HepG2 (cell line): Measurements from ENCODE around the gene PDP2. TPM values are rescaled to one million over a fixed set of nuclear protein-coding genes. Genes with fewer than 3 reads are reported as not detected.

Source experiments
- AGO1 ChIP-seq: fragments of 200-400 bp; formaldehyde crosslinking; IDR thresholded peaks from 2 replicates; pipeline ENCODE4 v1.6.1; 2017; ENCODE audit warnings: mild to moderate bottlenecking, low read depth, low read length, moderate library complexity; ENCODE audit not compliant: poor library complexity, severe bottlenecking
- AHR ChIP-seq: IDR thresholded peaks from 2 replicates; pipeline ENCODE4 v1.6.1; 2018; ENCODE audit warnings: missing genetic modification reagents, missing compliant biosample characterization
- ELF1 ChIP-seq: sonication (generic); formaldehyde crosslinking; IDR thresholded peaks from 2 replicates; pipeline ENCODE4 v1.4.0; 2020; ENCODE audit warnings: missing genetic modification reagents
- GMEB2 ChIP-seq: IDR thresholded peaks from 2 replicates; pipeline ENCODE4 v1.6.1; 2016; ENCODE audit warnings: missing biosample characterization, missing genetic modification reagents, low read depth
- KDM6A ChIP-seq: IDR thresholded peaks from 2 replicates; pipeline ENCODE4 v1.6.1; 2016; ENCODE audit warnings: low read depth
- NCOA2 ChIP-seq: sonication (generic); formaldehyde crosslinking; IDR thresholded peaks from 2 replicates; pipeline ENCODE4 v1.8.0; 2022; ENCODE audit warnings: inconsistent platforms
- PAWR ChIP-seq: sonication (generic); formaldehyde crosslinking; IDR thresholded peaks from 2 replicates; pipeline ENCODE4 v1.4.0; 2020; ENCODE audit warnings: missing genetic modification reagents, mild to moderate bottlenecking, borderline replicate concordance
- PITX1 ChIP-seq: sonication (generic); formaldehyde crosslinking; IDR thresholded peaks from 2 replicates; pipeline ENCODE4 v1.5.1; 2020; ENCODE audit warnings: mild to moderate bottlenecking, missing genetic modification reagents
- TBX2 ChIP-seq: sonication (generic); formaldehyde crosslinking; IDR thresholded peaks from 2 replicates; pipeline ENCODE4 v1.5.0; 2020; ENCODE audit warnings: missing genetic modification reagents, mild to moderate bottlenecking, borderline replicate concordance
- TEAD3 ChIP-seq: optimal IDR thresholded peaks from 2 replicates; pipeline ENCODE3; 2016; ENCODE audit warnings: borderline replicate concordance
- TRAFD1 ChIP-seq: sonication (generic); formaldehyde crosslinking; IDR thresholded peaks from 2 replicates; pipeline ENCODE4 v1.5.1; 2020; ENCODE audit warnings: missing genetic modification reagents, mild to moderate bottlenecking, borderline replicate concordance
- ZHX1 ChIP-seq: sonication (generic); formaldehyde crosslinking; IDR thresholded peaks from 2 replicates; pipeline ENCODE4 v1.8.1; 2022; ENCODE audit warnings: low read depth, mild to moderate bottlenecking, missing genetic modification reagents
- ZMAT5 ChIP-seq: sonication (generic); formaldehyde crosslinking; IDR thresholded peaks from 2 replicates; pipeline ENCODE4 v1.5.0; 2020; ENCODE audit warnings: mild to moderate bottlenecking, low read depth, missing genetic modification reagents, borderline replicate concordance
- ZNF12 ChIP-seq: sonication (generic); formaldehyde crosslinking; IDR thresholded peaks from 2 replicates; pipeline ENCODE4 v1.5.0; 2020; ENCODE audit warnings: missing genetic modification reagents
- ZNF143 ChIP-seq: sonication (generic); formaldehyde crosslinking; IDR thresholded peaks from 2 replicates; pipeline ENCODE4 v1.4.0; 2020; ENCODE audit warnings: missing genetic modification reagents
- ZNF260 ChIP-seq: sonication (generic); formaldehyde crosslinking; IDR thresholded peaks from 2 replicates; pipeline ENCODE4 v1.4.0; 2020; ENCODE audit warnings: missing genetic modification reagents, low read depth, mild to moderate bottlenecking, borderline replicate concordance
- ZNF275 ChIP-seq: sonication (generic); formaldehyde crosslinking; IDR thresholded peaks from 2 replicates; pipeline ENCODE4 v1.8.0; 2022; ENCODE audit warnings: missing genetic modification reagents, mild to moderate bottlenecking, inconsistent platforms, borderline replicate concordance
- ZNF326 ChIP-seq: sonication (generic); formaldehyde crosslinking; IDR thresholded peaks from 2 replicates; pipeline ENCODE4 v1.4.0; 2020; ENCODE audit warnings: missing genetic modification reagents, borderline replicate concordance
- ZNF337 ChIP-seq: sonication (generic); formaldehyde crosslinking; IDR thresholded peaks from 2 replicates; pipeline ENCODE4 v1.5.1; 2020; ENCODE audit warnings: missing genetic modification reagents, low read depth, mild to moderate bottlenecking, borderline replicate concordance
- ZNF451 ChIP-seq: sonication (generic); formaldehyde crosslinking; IDR thresholded peaks from 2 replicates; pipeline ENCODE4 v1.5.0; 2020; ENCODE audit warnings: mild to moderate bottlenecking, missing genetic modification reagents
- ZNF530 ChIP-seq: sonication (generic); formaldehyde crosslinking; IDR thresholded peaks from 2 replicates; pipeline ENCODE4 v1.5.0; 2020; ENCODE audit warnings: low read depth, mild to moderate bottlenecking, missing genetic modification reagents
- ZNF768 ChIP-seq: sonication (generic); formaldehyde crosslinking; IDR thresholded peaks from 2 replicates; pipeline ENCODE4 v1.4.0; 2020; ENCODE audit warnings: missing genetic modification reagents
- polyA plus RNA-seq, 8 experiments: library from polyadenylated mRNA; depleted of rRNA in 3 of 8; stranded (reverse) in 7 of 8; unstranded in 1 of 8; fragments of >200 nt; fragmentation: Illumina TruSeq in 4 of 8; extraction: Trizol in 4 of 8; gene quantifications; 2 replicates each; pipeline versions ENCODE4 v1.2.1 to v1.2.3, GENCODE V29; 2011 to 2016; ENCODE audit warnings: low read depth in 4 of 8, missing spikeins in 1 of 8, mixed read lengths in 1 of 8; ENCODE audit not compliant: insufficient read depth in 1 of 8
- total RNA-seq, 5 experiments: library from RNA; depleted of rRNA; stranded (reverse); fragments of >200 nt; fragmentation: Illumina TruSeq; extraction: Trizol; gene quantifications; 2 replicates each; pipeline ENCODE4 v1.2.3, GENCODE V29; 2016; ENCODE audit warnings: low read depth in 1 of 5

The PDP2 gene
- total and polyA plus RNA-seq, 2 of the 13 experiments (the other 11 are each of a cell fraction or from before 2014, with no cell fraction given), result 12.8 to 15.8 TPM

GRCh38 chr16:66905633-66906539, 25.6 kb downstream of the PDP2 start (continued):
- TF ChIP-seq ZNF530 (CRISPR knock-in tag), result no peak
- no peak for TF ChIP-seq PAWR
- no peak for TF ChIP-seq AGO1
- no peak for TF ChIP-seq ZHX1 (CRISPR knock-in tag)
- TF ChIP-seq ZNF275, result peak; percentile 92; the same call in 1 of the 2 replicates
- TF ChIP-seq ZNF326 (CRISPR knock-in tag), result no peak
- peak; percentile 84 for TF ChIP-seq NCOA2
- TF ChIP-seq ZNF768 (CRISPR knock-in tag), result peak; percentile 63
- peak; percentile 97 for TF ChIP-seq PITX1
- TF ChIP-seq ZNF143 (CRISPR knock-in tag), result no peak
- peak; percentile 67 for TF ChIP-seq KDM6A (CRISPR knock-in tag)
- peak; percentile 79 for TF ChIP-seq TEAD3 (CRISPR knock-in tag)
- TF ChIP-seq TRAFD1 (CRISPR knock-in tag), result no peak
- peak; percentile 36; the same call in 1 of the 2 replicates for TF ChIP-seq ELF1
- TF ChIP-seq ZMAT5, result no peak
- peak; percentile 77 for TF ChIP-seq TBX2 (CRISPR knock-in tag)
- TF ChIP-seq GMEB2, result no peak
- no peak; the same call in 1 of the 2 replicates for TF ChIP-seq AHR (CRISPR knock-in tag)
- no peak for TF ChIP-seq ZNF337
- TF ChIP-seq ZNF260, result no peak
- no peak for TF ChIP-seq ZNF451 (CRISPR knock-in tag)
- TF ChIP-seq ZNF12 (CRISPR knock-in tag), result peak; percentile 64
